Adrenal gland (tissue), 5 donors: ENCODE measurements around the gene MIEF1.

Source experiments
- CTCF ChIP-seq, 6 experiments: fragments of 450-650 bp in 4 of 6; fragments of 200-600 bp in 2 of 6; sonication (generic) in 1 of 6; IDR thresholded peaks; 1 replicate in 5 of 6; 2 replicates in 1 of 6; pipeline versions ENCODE4 v1.5.1 to v1.8.0; 2016 to 2021; ENCODE audit warnings: antibody characterized with exemption in 6 of 6, mild to moderate bottlenecking in 2 of 6, moderate library complexity in 1 of 6
- POLR2A ChIP-seq, 2 donors: fragments of 450-650 bp; IDR thresholded peaks; one replicate each; pipeline ENCODE4 v1.6.1; 2017; ENCODE audit warnings: antibody characterized with exemption in 2 of 2, mild to moderate bottlenecking in 2 of 2, moderate library complexity in 1 of 2
- donor health status: DM: no; HTN: no; CAD: no.

GRCh38 chr22:39513791-39514190 is 11.7 kb downstream of the MIEF1 start:
- TF ChIP-seq CTCF (IDR thresholded peaks at IDR 0.05) (no peak), POLR2A (IDR thresholded peaks at IDR 0.05) (no peak)
